Measurements from ENCODE around the gene UBE2E2. TPM values are rescaled to one million over a fixed set of nuclear protein-coding genes. Genes with fewer than 3 reads are reported as not detected.

The UBE2E2 gene
- total RNA-seq, 3 donors from 2014 or later (not counting 1 experiment from before 2014, with no cell fraction given), result 4.8 to 6.1 (median 5.3) TPM

DNA sequence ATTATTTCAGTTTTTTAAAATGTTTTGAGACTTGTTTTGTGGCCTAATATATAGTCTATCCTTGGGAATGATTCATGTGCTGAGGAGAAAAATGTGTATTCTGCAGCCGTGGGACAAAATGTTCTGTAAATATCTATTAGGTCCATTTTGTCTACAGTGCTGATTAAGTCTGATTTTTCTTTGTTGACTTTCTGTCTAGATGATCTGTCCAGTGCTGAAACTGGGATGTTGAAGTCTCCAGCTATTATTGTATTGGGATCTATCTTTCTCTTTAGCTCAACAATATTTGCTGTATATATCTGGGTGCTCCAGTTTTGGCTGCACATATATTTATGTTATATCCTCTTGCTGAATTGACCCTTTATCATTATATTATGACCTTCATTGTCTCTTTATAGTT is 85.2 kb downstream of the UBE2E2 start:
- TF ChIP-seq, protein P1, sequence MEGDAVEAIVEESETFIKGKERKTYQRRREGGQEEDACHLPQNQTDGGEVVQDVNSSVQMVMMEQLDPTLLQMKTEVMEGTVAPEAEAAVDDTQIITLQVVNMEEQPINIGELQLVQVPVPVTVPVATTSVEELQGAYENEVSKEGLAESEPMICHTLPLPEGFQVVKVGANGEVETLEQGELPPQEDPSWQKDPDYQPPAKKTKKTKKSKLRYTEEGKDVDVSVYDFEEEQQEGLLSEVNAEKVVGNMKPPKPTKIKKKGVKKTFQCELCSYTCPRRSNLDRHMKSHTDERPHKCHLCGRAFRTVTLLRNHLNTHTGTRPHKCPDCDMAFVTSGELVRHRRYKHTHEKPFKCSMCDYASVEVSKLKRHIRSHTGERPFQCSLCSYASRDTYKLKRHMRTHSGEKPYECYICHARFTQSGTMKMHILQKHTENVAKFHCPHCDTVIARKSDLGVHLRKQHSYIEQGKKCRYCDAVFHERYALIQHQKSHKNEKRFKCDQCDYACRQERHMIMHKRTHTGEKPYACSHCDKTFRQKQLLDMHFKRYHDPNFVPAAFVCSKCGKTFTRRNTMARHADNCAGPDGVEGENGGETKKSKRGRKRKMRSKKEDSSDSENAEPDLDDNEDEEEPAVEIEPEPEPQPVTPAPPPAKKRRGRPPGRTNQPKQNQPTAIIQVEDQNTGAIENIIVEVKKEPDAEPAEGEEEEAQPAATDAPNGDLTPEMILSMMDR (IDR thresholded peaks at IDR 0.05), result no peak
- Histone ChIP-seq H3K4me3 (ENCODE audit: low read length) (no peak overlapping the region), H3K27me3 (ENCODE audit: control insufficient read depth, insufficient read depth, low read length) (no peaks in the 10 kb centered on the region), H3K4me1 (ENCODE audit: control insufficient read depth, insufficient read depth, low read length) (no peaks in the 10 kb centered on the region), H3K36me3 (ENCODE audit: control insufficient read depth, insufficient read depth, low read length) (no peaks in the 10 kb centered on the region), H3K27ac (ENCODE audit: low read length) (no peak overlapping the region), H3K9me3 (ENCODE audit: control insufficient read depth, insufficient read depth, low read length) (no peaks in the 10 kb centered on the region)
- ATAC-seq (no peak), DNase-seq (no peak)
- Mint-ChIP-seq H3K36me3 (peaks cover 17% of the 10 kb centered on the region), H3K27ac (no peak overlapping the region), H3K9me3 (peaks cover 3 to 4% of the 10 kb centered on the region in 2 donors), H3K27me3 (ENCODE audit: low read depth in 2 of 2) (peaks cover 3 to 7% of the 10 kb centered on the region in 2 donors), H3K4me1 (no peaks in the 10 kb centered on the region), H3K4me3 (no peak overlapping the region)
- intact Hi-C loops (cut with micrococcal nuclease), result no loop called here
- WGBS (ENCODE audit: insufficient coverage), result 96% methylated on average over 1 of the region's 1 CpG

DNA sequence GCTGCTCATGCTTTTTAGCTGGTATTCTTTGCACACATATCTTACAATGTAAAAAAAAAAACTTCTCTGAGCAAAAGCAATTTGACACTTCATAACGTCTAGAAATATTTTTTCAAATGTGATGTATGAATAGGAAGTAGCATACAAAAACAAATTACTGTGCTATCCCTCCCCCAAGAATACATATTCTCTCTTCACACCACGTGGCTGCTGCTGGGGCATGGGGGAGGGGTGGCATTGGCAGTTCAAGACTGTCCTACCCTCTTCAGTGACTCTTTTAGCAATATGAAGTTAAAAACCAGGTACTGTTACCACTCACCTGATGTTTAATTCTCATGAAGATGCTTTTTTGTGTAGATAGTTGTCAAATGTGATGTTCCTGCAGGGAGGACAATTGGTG is 85.6 kb downstream of the UBE2E2 start:
- DNase-seq (no peak), ATAC-seq (no peak)
- H3K27me3 Mint-ChIP-seq (ENCODE audit: low read depth in 2 of 2), result peaks cover 3 to 7% of the 10 kb centered on the region in 2 donors
- no peak overlapping the region for H3K27ac ChIP-seq (ENCODE audit: low read length)
- intact Hi-C loops (cut with micrococcal nuclease), result no loop called here
- no CpG with 5 or more reads among the region's 2 CpGs for WGBS (ENCODE audit: insufficient coverage)
- H3K4me1 ChIP-seq (ENCODE audit: control insufficient read depth, insufficient read depth, low read length), result no peaks in the 10 kb centered on the region
- H3K36me3 ChIP-seq (ENCODE audit: control insufficient read depth, insufficient read depth, low read length), result no peaks in the 10 kb centered on the region
- peaks cover 3 to 4% of the 10 kb centered on the region in 2 donors for H3K9me3 Mint-ChIP-seq
- H3K9me3 ChIP-seq (ENCODE audit: control insufficient read depth, insufficient read depth, low read length), result no peaks in the 10 kb centered on the region
- TF ChIP-seq, protein P1 (IDR thresholded peaks at IDR 0.05), result no peak
- H3K4me1 Mint-ChIP-seq, result no peaks in the 10 kb centered on the region
- H3K27ac Mint-ChIP-seq, result no peak overlapping the region
- H3K36me3 Mint-ChIP-seq, result peaks cover 17% of the 10 kb centered on the region
- no peak overlapping the region for H3K4me3 Mint-ChIP-seq
- H3K4me3 ChIP-seq (ENCODE audit: low read length), result no peak overlapping the region
- H3K27me3 ChIP-seq (ENCODE audit: control insufficient read depth, insufficient read depth, low read length), result no peaks in the 10 kb centered on the region

DNA sequence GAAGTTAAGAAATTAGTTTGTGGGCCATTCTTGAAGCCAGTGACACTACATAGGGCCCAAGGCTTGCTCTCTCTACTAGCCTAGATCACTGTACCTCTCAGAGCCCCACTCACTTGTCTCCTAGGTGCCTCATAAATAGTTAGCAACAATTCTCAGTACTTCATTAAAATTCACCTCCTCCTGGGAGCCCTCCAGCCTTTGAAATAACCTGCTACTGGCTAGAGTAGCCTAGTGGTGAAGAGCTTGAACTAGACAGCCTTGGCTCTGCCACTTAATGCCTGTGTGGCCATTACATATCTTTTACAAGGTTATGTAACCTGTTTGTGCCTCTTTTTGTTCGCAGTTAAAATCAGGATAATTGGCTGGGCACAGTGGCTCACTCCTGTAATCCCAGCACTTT is 89.3 kb downstream of the UBE2E2 start:
- Histone ChIP-seq H3K9me3 (ENCODE audit: control insufficient read depth, insufficient read depth, low read length) (no peaks in the 10 kb centered on the region), H3K27me3 (ENCODE audit: control insufficient read depth, insufficient read depth, low read length) (no peaks in the 10 kb centered on the region), H3K36me3 (ENCODE audit: control insufficient read depth, insufficient read depth, low read length) (no peaks in the 10 kb centered on the region), H3K27ac (ENCODE audit: low read length) (no peak overlapping the region), H3K4me3 (ENCODE audit: low read length) (no peak overlapping the region), H3K4me1 (ENCODE audit: control insufficient read depth, insufficient read depth, low read length) (no peaks in the 10 kb centered on the region)
- H3K9me3 Mint-ChIP-seq, result peaks cover 3 to 4% of the 10 kb centered on the region in 2 donors
- no peak for ATAC-seq
- TF ChIP-seq, protein P1 (IDR thresholded peaks at IDR 0.05), result no peak
- 100% methylated on average over 1 of the region's 1 CpG for WGBS (ENCODE audit: insufficient coverage)
- DNase-seq, result no peak
- H3K27me3 Mint-ChIP-seq (ENCODE audit: low read depth in 2 of 2), result peaks cover 3 to 7% of the 10 kb centered on the region in 2 donors
- H3K4me1 Mint-ChIP-seq, result no peaks in the 10 kb centered on the region
- H3K4me3 Mint-ChIP-seq, result no peak overlapping the region
- intact Hi-C loops (cut with micrococcal nuclease), result no loop called here
- peaks cover 11% of the 10 kb centered on the region for H3K36me3 Mint-ChIP-seq
- H3K27ac Mint-ChIP-seq, result no peak overlapping the region

DNA sequence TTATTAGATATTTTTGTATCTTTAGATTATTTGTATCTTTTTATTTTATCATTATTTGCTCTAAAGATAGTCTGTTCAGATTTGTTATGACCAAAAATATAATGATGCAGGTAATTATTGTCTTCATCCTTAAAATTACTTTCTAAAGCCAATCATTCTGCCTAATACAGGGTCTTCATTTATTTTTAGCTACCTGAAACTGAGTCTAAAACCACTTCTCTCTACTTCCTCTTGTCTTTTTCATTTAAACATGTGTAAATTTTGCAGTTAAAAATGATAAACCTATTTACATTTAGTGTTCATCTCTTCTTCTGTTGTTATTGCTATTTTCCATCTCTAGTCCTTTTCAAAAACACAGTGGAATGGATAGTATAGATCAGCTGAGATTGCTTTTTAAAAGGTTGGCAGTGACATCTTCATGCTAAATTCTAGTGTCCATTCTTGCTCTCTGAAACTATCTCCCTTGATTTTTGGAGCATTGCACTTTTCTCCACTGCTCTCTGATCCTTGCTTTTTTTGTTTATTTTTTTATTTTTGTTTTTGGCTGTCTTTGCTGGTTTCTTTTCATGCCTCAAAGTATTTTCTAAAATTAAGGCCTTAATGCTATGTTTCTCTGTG is 91.8 kb downstream of the UBE2E2 start:
- ATAC-seq, result no peak
- H3K9me3 Mint-ChIP-seq, result peaks cover 0 to 2% of the 10 kb centered on the region in 2 donors
- H3K4me1 ChIP-seq (ENCODE audit: control insufficient read depth, insufficient read depth, low read length), result no peaks in the 10 kb centered on the region

More for the DNA sequence above, 91.8 kb downstream of the UBE2E2 start:
- H3K9me3 ChIP-seq (ENCODE audit: control insufficient read depth, insufficient read depth, low read length), result no peaks in the 10 kb centered on the region
- Mint-ChIP-seq H3K4me3 (no peak overlapping the region), H3K27ac (no peak overlapping the region), H3K27me3 (ENCODE audit: low read depth in 2 of 2) (no peaks in the 10 kb centered on the region), H3K4me1 (no peaks in the 10 kb centered on the region), H3K36me3 (no peaks in the 10 kb centered on the region)
- no peak overlapping the region for H3K27ac ChIP-seq (ENCODE audit: low read length)
- H3K4me3 ChIP-seq (ENCODE audit: low read length), result no peak overlapping the region
- H3K36me3 ChIP-seq (ENCODE audit: control insufficient read depth, insufficient read depth, low read length), result no peaks in the 10 kb centered on the region
- intact Hi-C loops (cut with micrococcal nuclease), result no loop called here
- no peaks in the 10 kb centered on the region for H3K27me3 ChIP-seq (ENCODE audit: control insufficient read depth, insufficient read depth, low read length)
- DNase-seq, result no peak
- TF ChIP-seq, protein P1 (IDR thresholded peaks at IDR 0.05), result no peak

Data from natural killer cell (primary cell).